Progenitor cell of endocrine pancreas (in vitro differentiated cells): Measurements from ENCODE around the gene CCDC160. TPM values are rescaled to one million over a fixed set of nuclear protein-coding genes. Genes with fewer than 3 reads are reported as not detected.
"Not testable (repeated sequence)": the region's sequence is repeated elsewhere in the genome, so short reads cannot be mapped to it uniquely, and the experiment has no call there.

Experiments
- DNase-seq: peaks from one replicate; pipeline ENCODE4 v3.0.0; 2021; ENCODE audit warnings: low spot score; ENCODE audit not compliant: unreplicated experiment
- H3K27ac Mint-ChIP-seq: 2 replicates; pipeline ENCODE4 v1.8.0; 2021; ENCODE audit warnings: mild to moderate bottlenecking, moderate library complexity, mixed read lengths
- H3K27me3 Mint-ChIP-seq: 2 replicates; pipeline ENCODE4 v1.8.0; 2021; ENCODE audit warnings: mixed read lengths
- H3K36me3 Mint-ChIP-seq: 2 replicates; pipeline ENCODE4 v1.8.0; 2022; ENCODE audit warnings: mixed read lengths; ENCODE audit not compliant: insufficient read depth
- H3K4me1 Mint-ChIP-seq: 2 replicates; pipeline ENCODE4 v1.8.0; 2021; ENCODE audit warnings: low read depth, mixed read lengths
- H3K4me3 Mint-ChIP-seq: 2 replicates; pipeline ENCODE4 v1.8.0; 2021; ENCODE audit warnings: low read depth, mild to moderate bottlenecking, moderate library complexity, mixed read lengths
- H3K9me3 Mint-ChIP-seq: 2 replicates; pipeline ENCODE4 v1.8.0; 2021; ENCODE audit warnings: low read depth, mixed read lengths
- total RNA-seq: library from RNA; stranded (reverse); gene quantifications from 2 replicates; pipeline ENCODE4 v1.2.1, GENCODE V29; 2021
- TF ChIP-seq, protein P1 (sequence below): fragments of 200-600 bp; sonication (generic); IDR thresholded peaks from one replicate; pipeline ENCODE4 v1.5.0; 2021; ENCODE audit warnings: antibody characterized with exemption, mild to moderate bottlenecking; ENCODE audit not compliant: unreplicated experiment

CCDC160 gene
- total RNA-seq, 1 donor from 2014 or later = 2.7 TPM

DNA sequence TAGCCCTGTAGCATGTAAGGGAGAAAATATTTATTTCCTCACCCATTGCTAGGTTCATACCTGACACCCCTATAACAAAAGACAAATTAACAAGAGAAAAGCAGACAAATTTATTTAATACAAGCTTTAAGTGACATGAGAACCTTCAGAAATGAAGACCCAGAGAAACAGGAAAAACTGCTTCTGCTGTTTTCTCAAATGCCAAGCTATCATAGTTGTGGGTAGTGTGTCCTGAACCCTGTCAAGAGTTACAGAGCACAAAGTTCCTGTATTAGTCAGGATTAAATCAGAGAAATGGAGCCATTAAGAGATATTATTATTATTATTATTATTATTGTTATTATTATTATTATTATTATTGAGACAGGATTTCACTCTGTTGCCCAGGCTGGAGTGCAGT is 17.5 kb downstream of the CCDC160 start:
- no peak overlapping the region for H3K27ac Mint-ChIP-seq
- TF ChIP-seq, protein P1, sequence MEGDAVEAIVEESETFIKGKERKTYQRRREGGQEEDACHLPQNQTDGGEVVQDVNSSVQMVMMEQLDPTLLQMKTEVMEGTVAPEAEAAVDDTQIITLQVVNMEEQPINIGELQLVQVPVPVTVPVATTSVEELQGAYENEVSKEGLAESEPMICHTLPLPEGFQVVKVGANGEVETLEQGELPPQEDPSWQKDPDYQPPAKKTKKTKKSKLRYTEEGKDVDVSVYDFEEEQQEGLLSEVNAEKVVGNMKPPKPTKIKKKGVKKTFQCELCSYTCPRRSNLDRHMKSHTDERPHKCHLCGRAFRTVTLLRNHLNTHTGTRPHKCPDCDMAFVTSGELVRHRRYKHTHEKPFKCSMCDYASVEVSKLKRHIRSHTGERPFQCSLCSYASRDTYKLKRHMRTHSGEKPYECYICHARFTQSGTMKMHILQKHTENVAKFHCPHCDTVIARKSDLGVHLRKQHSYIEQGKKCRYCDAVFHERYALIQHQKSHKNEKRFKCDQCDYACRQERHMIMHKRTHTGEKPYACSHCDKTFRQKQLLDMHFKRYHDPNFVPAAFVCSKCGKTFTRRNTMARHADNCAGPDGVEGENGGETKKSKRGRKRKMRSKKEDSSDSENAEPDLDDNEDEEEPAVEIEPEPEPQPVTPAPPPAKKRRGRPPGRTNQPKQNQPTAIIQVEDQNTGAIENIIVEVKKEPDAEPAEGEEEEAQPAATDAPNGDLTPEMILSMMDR = no peak
- no peaks in the 10 kb centered on the region for H3K27me3 Mint-ChIP-seq
- no peak overlapping the region for H3K4me3 Mint-ChIP-seq
- DNase-seq = no peak
- H3K4me1 Mint-ChIP-seq = no peaks in the 10 kb centered on the region
- H3K9me3 Mint-ChIP-seq = peaks cover 11% of the 10 kb centered on the region
- no peaks in the 10 kb centered on the region for H3K36me3 Mint-ChIP-seq

DNA sequence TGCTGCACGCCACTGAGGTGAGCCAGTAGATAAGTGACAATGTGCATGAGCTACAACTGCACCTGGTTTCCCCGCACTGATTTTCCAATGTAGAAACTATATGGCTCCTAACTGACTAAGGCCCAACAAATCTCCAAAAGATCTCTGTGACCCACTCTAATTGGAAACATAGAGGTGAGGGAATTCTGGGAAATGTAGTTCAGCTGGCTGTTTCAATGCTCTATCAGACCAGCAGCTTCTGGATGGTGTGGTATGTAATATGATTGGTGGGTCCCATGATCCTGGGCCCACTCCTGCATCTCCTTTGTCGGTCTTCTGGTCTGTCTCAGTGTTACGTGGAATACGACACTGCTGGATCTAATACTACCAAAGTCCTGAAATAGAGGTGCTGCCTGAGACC is 18.6 kb downstream of the CCDC160 start:
- H3K9me3 Mint-ChIP-seq = peaks cover 8% of the 10 kb centered on the region
- no peaks in the 10 kb centered on the region for H3K4me1 Mint-ChIP-seq
- DNase-seq = no peak
- no peaks in the 10 kb centered on the region for H3K27me3 Mint-ChIP-seq
- H3K4me3 Mint-ChIP-seq = no peak overlapping the region
- TF ChIP-seq, protein P1 = no peak
- no peaks in the 10 kb centered on the region for H3K36me3 Mint-ChIP-seq
- no peak overlapping the region for H3K27ac Mint-ChIP-seq

DNA sequence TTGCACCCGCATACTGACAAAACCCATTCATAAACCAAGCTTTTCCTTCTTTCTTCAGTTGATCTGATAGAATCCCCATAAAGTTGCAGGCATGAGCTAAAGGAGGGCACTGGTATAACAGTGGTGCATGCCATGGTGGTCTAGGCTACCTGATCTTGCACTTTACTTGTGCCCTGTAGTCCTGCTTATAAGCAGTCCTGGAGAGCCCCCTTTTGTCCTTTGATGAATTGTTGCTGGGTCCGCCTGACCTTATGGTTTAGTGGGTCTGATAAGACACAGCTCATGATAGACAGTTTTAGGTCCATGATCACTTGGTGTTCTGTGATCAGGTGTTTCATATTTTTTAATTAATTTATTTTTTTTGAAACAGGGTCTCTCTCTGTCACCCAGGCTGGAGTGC is 19.7 kb downstream of the CCDC160 start:
- DNase-seq = no peak
- no peak overlapping the region for H3K4me3 Mint-ChIP-seq
- H3K36me3 Mint-ChIP-seq = no peaks in the 10 kb centered on the region
- peaks cover 8% of the 10 kb centered on the region for H3K9me3 Mint-ChIP-seq
- H3K27me3 Mint-ChIP-seq = no peaks in the 10 kb centered on the region
- H3K4me1 Mint-ChIP-seq = no peaks in the 10 kb centered on the region
- H3K27ac Mint-ChIP-seq = no peak overlapping the region
- TF ChIP-seq, protein P1 = no peak

DNA sequence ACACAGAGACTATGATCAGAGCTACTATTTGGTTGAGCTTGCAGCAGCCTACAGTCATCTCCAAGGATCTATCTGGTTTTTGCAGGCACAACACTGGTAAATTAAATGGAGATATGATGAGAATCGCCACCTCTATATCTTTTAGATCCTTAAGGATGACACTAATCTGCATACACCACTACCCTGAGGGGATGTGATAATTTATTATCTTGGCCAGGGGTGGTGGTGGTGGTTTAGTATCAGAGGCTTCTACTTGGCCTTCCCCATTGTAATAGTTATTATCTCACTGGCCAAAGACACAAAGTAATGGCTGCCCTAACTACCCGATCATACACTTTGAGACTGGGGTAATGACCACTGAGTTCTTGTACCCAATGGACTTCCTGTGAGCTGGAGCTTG is 21.2 kb downstream of the CCDC160 start:
- Mint-ChIP-seq H3K27ac (no peak overlapping the region), H3K27me3 (no peaks in the 10 kb centered on the region), H3K4me1 (no peaks in the 10 kb centered on the region), H3K4me3 (no peak overlapping the region), H3K36me3 (no peaks in the 10 kb centered on the region), H3K9me3 (peaks cover 8% of the 10 kb centered on the region)
- TF ChIP-seq, protein P1 = no peak
- no peak for DNase-seq

DNA sequence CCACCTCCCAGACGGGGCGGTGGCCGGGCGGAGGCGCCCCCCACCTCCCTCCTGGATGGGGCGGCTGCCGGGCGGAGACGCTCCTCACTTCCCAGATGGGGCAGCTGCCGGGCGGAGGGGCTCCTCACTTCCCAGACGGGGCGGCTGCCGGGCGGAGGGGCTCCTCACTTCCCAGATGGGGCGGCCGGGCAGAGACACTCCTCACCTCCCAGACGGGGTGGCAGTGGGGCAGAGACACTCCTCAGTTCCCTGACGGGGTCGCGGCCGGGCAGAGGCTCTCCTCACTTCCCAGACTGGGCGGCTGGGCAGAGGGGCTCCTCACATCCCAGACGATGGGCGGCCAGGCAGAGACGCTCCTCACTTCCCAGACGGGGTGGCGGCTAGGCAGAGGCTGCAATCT is 49.0 kb downstream of the CCDC160 start:
- H3K4me1 Mint-ChIP-seq, DNase-seq, H3K27me3 Mint-ChIP-seq, H3K36me3 Mint-ChIP-seq, H3K4me3 Mint-ChIP-seq, H3K27ac Mint-ChIP-seq: not testable (repeated sequence)
- peaks cover 28% of the 10 kb centered on the region for H3K9me3 Mint-ChIP-seq

DNA sequence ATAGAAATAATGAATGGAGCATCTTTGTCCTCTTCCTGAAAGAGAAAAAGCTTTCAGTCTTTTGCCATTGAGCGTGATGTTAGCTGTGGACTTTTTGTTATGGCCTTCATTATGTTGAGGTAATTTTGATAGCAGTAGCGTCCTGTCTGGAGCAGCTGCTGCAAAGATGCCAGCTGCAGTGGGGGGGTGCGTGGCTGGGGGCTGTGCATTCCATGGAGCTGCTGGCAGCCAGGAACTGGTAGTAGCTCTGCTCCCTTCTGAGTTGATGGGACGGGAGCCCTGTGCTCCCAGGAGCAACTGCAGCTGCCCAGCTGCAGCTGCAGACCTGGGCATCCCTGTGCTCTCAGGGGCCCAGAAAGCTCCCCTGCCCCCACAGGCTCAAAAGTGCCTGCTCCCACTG is 50.4 kb downstream of the CCDC160 start:
- TF ChIP-seq, protein P1 = no peak
- Mint-ChIP-seq H3K36me3 (peaks cover 1% of the 10 kb centered on the region), H3K4me1 (no peaks in the 10 kb centered on the region), H3K9me3 (peaks cover 26% of the 10 kb centered on the region), H3K27me3 (no peaks in the 10 kb centered on the region), H3K4me3 (no peak overlapping the region), H3K27ac (no peak overlapping the region)
- no peak for DNase-seq
